Activated CD8-positive, alpha-beta memory T cell treated with anti-CD3 and anti-CD28 coated beads for 36 hours (primary cell): ENCODE data around the gene SHE. TPM values are rescaled to one million over a fixed set of nuclear protein-coding genes. Genes with fewer than 3 reads are reported as not detected.

Experiments used
- CTCF ChIA-PET: fragments of 350-600 bp; sonication (Branson Sonifier 250); formaldehyde crosslinking; loops from one replicate; lab custom pipeline; 2021; ENCODE audit warnings: antibody characterized with exemption; lab: Charles Lee
- POLR2A ChIA-PET: fragments of 350-600 bp; sonication (Branson Sonifier 250); formaldehyde crosslinking; loops from one replicate; lab custom pipeline; 2021; ENCODE audit warnings: antibody characterized with exemption; lab: Charles Lee
- total RNA-seq, 2 experiments: library from RNA; stranded (reverse); gene quantifications; one replicate each; pipeline ENCODE4 v1.2.3, GENCODE V29; 2021

SHE gene
- total RNA-seq, 2 experiments from 2014 or later, result not detected

GRCh38 chr1:154436433-154436832 is 65.8 kb downstream of the SHE start:
- CTCF ChIA-PET, result no interaction called here
- POLR2A ChIA-PET, result no interaction called here

GRCh38 chr1:154435599-154436200 is 66.5 kb downstream of the SHE start:
- CTCF ChIA-PET, result interaction anchor here (0.7 kb wide), 2 partner anchors 9 to 339 kb away, joined by 3 read pairs; no protein-coding TSS in a partner anchor
- POLR2A ChIA-PET, result no interaction called here

DNA sequence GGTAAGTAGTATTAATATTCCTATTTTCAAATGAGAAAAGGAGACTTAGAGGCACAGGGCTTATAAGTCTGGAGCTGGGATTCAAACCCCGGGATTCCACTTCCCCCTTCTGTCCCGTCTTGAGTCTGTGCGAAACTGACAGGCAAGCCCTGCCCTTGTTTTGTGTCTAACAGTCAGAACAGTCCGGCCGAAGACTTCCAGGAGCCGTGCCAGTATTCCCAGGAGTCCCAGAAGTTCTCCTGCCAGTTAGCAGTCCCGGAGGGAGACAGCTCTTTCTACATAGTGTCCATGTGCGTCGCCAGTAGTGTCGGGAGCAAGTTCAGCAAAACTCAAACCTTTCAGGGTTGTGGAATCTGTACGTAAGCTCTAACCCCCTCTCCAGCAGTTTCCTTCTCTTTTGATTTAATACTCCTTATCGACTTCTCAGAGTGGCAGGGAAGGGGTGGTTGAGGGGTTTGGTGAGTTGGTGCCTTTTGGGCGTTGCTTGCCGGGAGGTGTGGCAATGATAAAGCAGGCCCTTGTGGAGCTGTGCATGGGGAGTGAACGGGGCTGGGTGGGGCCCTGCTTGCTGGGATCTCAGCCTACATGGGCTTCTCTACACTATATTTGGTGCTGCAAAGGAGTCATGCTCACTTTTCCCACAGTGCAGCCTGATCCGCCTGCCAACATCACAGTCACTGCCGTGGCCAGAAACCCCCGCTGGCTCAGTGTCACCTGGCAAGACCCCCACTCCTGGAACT is 67.7 kb downstream of the SHE start:
- POLR2A ChIA-PET, result no interaction called here
- CTCF ChIA-PET, result interaction anchor here (0.7 kb wide), 1 partner anchor 340 kb away, joined by 3 read pairs; no protein-coding TSS in a partner anchor

DNA sequence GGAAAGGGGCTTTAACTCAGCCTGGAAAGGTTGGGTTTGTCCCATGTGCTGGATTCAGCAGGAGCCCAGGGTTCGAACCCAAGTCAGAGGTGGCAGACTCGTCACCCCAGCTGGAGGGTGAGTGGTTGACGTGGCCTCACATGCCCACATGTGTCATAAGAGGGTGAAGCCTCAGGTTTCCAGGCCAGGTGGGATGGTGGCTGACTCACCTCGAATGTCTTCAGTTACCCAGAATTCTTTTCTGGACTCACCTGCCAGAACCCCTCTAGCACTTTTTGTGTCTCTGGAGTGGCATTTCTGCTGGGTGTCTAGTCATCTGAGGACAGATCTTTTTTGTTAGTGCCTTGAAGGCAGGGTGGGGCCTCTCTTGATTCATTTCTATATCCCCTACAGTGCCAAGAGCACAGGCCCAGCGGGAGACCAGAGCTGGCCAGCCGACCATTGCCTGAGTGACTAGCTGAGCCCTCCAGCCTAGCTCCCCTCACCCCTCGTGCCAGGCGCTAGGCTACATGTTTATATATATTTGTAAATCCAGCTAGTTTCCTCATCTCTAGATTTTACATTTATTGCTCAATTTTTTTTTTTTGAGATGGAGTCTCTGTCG is 68.9 kb downstream of the SHE start:
- POLR2A ChIA-PET, result no interaction called here
- CTCF ChIA-PET, result interaction anchor here (1.1 to 1.6 kb wide), 3 partner anchors 46 to 113 kb away, joined by 3 to 5 read pairs (median 3); no protein-coding TSS in a partner anchor

DNA sequence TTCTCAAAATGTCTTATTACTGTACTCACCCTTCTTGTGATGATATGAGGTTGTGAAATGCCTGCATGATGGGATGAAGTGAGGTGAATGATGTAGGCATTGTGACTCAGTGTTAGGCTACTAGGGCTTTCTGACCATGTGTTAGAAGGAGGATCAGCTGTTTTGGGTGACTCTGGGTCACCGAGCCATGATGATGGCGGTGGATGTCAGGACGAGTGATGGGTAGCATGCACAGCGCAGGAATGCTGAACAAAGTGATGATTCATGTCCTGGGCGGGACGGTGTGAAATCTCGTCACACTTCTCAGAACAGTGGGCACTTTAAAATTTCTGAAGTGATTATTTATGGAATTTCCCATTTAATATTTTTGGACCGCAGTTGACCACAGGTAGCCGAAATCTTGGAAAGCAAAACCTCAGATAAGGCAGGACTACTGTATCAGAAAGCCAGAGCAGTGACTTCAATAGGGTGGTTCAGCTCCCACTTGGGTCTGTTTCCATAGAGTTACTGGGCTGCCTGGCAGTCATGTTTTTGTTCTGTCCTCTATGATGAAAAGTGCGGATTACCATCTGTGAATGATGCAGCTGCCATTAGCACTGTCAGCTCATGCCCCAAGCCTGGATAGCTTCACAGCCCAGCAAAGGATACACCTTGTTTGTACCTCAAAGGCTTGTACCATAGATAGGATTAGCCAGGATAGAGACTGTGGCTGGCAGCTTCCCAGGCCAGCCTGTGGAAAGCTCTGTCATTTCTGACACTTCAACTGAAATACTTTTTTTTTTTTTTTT is 70.4 kb downstream of the SHE start:
- ChIA-PET POLR2A (interaction anchor here (0.6 kb wide), 1 partner anchor 164 kb away, joined by 3 read pairs; no protein-coding TSS in a partner anchor), CTCF (interaction anchor here (0.6 to 2.3 kb wide), 6 partner anchors 8 to 107 kb away, joined by 3 to 9 read pairs (median 4); partner anchors contain the start of gene ATP8B2)

DNA sequence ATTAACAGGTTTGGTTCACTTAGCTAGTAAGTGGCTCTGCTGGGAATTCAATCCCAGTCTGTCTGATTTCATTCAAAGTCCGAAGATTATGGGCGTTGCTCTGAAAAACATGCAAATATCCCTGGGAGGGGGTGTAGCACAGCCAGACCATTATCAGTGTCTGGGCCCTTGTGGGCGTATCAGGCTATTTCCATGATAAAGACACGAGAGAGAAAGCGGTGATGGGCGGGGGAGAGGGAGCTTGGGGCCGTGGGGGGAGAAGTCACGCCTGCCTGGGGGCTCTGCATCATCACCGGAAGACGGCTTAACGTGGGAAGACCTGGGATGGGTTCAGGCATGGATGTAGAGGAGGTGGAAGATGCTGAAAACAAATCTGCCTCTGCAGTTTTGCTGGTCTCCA is 71.3 kb downstream of the SHE start:
- ChIA-PET CTCF (interaction anchor here (0.9 to 2.3 kb wide), 4 partner anchors 8 to 106 kb away, joined by 3 to 9 read pairs (median 4); partner anchors contain the start of gene ATP8B2), POLR2A (no interaction called here)

DNA sequence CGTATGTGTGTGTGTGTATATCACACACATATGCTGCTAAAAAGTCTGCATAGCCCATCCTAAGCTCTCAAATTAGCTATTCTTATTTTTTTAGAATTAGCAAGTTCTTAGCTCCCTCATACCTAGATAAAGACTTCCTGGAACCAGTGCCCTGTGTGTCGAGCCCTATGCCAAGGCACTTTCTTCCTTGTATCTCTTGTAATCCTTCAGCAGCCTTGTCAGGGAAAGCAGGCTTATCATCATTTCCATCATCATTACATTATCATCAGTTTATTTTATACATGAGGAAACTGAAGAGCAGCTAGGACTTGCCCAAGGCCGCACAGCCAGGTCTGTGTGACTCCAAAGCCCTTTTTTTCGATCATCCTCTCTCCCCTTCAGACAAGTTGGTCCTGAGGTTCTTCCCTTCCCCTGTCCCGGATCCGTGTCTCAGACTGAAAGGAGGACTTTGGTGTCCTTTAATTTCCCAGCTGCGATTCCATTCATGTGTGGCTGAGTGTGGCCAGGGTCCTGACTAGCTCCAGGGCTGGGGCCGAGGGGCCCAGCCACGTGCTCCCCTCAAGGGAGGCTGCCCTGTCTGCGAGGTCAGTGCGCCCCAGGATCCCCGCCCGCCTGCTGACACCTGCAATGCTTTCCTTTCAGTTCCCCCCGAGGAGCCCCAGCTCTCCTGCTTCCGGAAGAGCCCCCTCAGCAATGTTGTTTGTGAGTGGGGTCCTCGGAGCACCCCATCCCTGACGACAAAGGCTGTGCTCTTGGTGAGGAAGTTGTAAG is 72.2 kb downstream of the SHE start:
- ChIA-PET POLR2A (no interaction called here), CTCF (interaction anchor here (1.7 to 2.3 kb wide), 3 partner anchors 9 to 15 kb away, joined by 4 to 9 read pairs (median 5); no protein-coding TSS in a partner anchor)

Other genes with a start within 250 kb of the SHE start
- 100 to 1,000 TPM; 173 to 176 TPM for gene HAX1, start 229.8 kb downstream of the SHE start, total RNA-seq
- not detected for gene AQP10, start 181.3 kb downstream of the SHE start, total RNA-seq
- gene ATP8B2, start 176.9 kb downstream of the SHE start, total RNA-seq, result 10 to 100 TPM; 73.1 to 74.9 TPM
- gene IL6R, start 97.1 kb downstream of the SHE start, total RNA-seq, result 1 to 10 TPM; 1.0 to 1.5 TPM
- not detected for gene TDRD10, start 193 bp downstream of the SHE start, total RNA-seq
- 10 to 100 TPM; 84.7 to 89.7 TPM for gene UBE2Q1, start 56.2 kb upstream of the SHE start, total RNA-seq
- gene CHRNB2, start 65.4 kb upstream of the SHE start, total RNA-seq, result under 1 TPM; 0.06 to 0.10 TPM
- 100 to 1,000 TPM; 197 to 202 TPM for gene ADAR, start 105.8 kb upstream of the SHE start, total RNA-seq